Vagina (tissue), 2 donors: ENCODE results near the gene STK11IP.

ENCODE experiments used
- POLR2A ChIP-seq, 2 donors: fragments of 450-650 bp; IDR thresholded peaks; one replicate each; pipeline ENCODE4 v1.6.1; 2017; ENCODE audit warnings: antibody characterized with exemption in 2 of 2, mild to moderate bottlenecking in 2 of 2, moderate library complexity in 2 of 2
- POLR2AphosphoS5 ChIP-seq, 2 donors: sonication (generic); formaldehyde crosslinking; IDR thresholded peaks; one replicate each; pipeline ENCODE4 v1.9.0; 2017; ENCODE audit warnings: antibody characterized with exemption in 2 of 2, mild to moderate bottlenecking in 2 of 2, low read depth in 1 of 2; ENCODE audit not compliant: insufficient read depth in 1 of 2
- TF ChIP-seq, protein P1 (sequence below), 3 experiments: fragments of 450-650 bp in 2 of 3; fragments of 200-600 bp in 1 of 3; sonication (generic) in 1 of 3; IDR thresholded peaks; one replicate each; pipeline ENCODE4 v1.5.1; 2017 to 2019; ENCODE audit warnings: antibody characterized with exemption in 3 of 3, mild to moderate bottlenecking in 2 of 3, moderate library complexity in 2 of 3

DNA sequence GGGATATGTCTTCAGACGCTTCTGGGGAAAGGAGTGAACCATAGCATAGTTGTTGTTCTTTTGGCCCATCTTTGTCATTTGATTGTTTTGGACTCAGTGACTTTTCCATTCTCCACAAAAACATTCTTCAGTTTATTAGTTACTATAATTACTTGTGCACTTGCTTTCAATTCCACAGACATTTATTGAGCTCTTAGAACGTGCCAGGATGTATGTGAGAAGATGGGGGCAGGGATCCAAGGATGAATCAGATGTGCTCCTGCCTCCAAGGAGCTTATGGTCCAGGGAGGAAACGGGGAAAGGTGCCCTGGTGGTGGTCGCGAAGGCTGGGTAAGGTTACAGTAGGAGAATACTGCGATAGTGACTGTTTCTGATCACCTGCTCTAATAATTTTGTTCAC, 22.9 kb downstream of the STK11IP start:
- TF ChIP-seq, protein P1, sequence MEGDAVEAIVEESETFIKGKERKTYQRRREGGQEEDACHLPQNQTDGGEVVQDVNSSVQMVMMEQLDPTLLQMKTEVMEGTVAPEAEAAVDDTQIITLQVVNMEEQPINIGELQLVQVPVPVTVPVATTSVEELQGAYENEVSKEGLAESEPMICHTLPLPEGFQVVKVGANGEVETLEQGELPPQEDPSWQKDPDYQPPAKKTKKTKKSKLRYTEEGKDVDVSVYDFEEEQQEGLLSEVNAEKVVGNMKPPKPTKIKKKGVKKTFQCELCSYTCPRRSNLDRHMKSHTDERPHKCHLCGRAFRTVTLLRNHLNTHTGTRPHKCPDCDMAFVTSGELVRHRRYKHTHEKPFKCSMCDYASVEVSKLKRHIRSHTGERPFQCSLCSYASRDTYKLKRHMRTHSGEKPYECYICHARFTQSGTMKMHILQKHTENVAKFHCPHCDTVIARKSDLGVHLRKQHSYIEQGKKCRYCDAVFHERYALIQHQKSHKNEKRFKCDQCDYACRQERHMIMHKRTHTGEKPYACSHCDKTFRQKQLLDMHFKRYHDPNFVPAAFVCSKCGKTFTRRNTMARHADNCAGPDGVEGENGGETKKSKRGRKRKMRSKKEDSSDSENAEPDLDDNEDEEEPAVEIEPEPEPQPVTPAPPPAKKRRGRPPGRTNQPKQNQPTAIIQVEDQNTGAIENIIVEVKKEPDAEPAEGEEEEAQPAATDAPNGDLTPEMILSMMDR (IDR thresholded peaks at IDR 0.05): no peak
- TF ChIP-seq POLR2A (IDR thresholded peaks at IDR 0.05): no peak
- no peak for TF ChIP-seq POLR2AphosphoS5 (IDR thresholded peaks at IDR 0.05; ENCODE audit: insufficient read depth in 1 of 2, low read depth in 1 of 2)
